ENCODE results near the gene RASSF1.

The RASSF1 gene

GRCh38 chr3:50365842-50366220 is 25.2 kb upstream of the RASSF1 start:
- Histone ChIP-seq H3K4me2 (ENCODE audit: low read length) (peak overlapping the region; percentile 84), H3K9me2 (replicated peaks; ENCODE audit: control insufficient read depth, low read length) (no peaks in the 10 kb centered on the region), H3F3A (ENCODE audit: control insufficient read depth, insufficient read depth) (no peaks in the 10 kb centered on the region), H3K27ac (ENCODE audit: low read depth, low read length) (no peak overlapping the region), H3K9me3 (ENCODE audit: control insufficient read depth, insufficient read depth, low read length) (no peaks in the 10 kb centered on the region), H4K20me1 (ENCODE audit: control insufficient read depth, insufficient read depth, low read depth, low read length) (no peaks in the 10 kb centered on the region), H3K36me3 (ENCODE audit: control insufficient read depth, low read length) (no peaks in the 10 kb centered on the region), H3K4me3 (ENCODE audit: low read length) (peak overlapping the region; percentile 72), H3K4me1 (ENCODE audit: control insufficient read depth, low read length) (peaks cover 10% of the 10 kb centered on the region), H3K79me2 (ENCODE audit: control insufficient read depth, low read length) (no peaks in the 10 kb centered on the region), H3K27me3 (ENCODE audit: control insufficient read depth, low read length) (peaks cover 8% of the 10 kb centered on the region)
- TF ChIP-seq EZH2phosphoT487 (IDR thresholded peaks at IDR 0.05; ENCODE audit: borderline replicate concordance, low read length) (no peak), CTCF (IDR thresholded peaks at IDR 0.05; ENCODE audit: low read depth, low read length, poor library complexity, severe bottlenecking) (no peak)

- peak overlapping the region; percentile 72 for H3K4me3 ChIP-seq (ENCODE audit: low read length)
- H3K36me3 ChIP-seq (ENCODE audit: control insufficient read depth, low read length), result no peaks in the 10 kb centered on the region
- H3K9me3 ChIP-seq (ENCODE audit: control insufficient read depth, insufficient read depth, low read length), result no peaks in the 10 kb centered on the region
- no peak overlapping the region for H3K27ac ChIP-seq (ENCODE audit: low read depth, low read length)
- H3K27me3 ChIP-seq (ENCODE audit: control insufficient read depth, low read length), result peaks cover 8% of the 10 kb centered on the region
- no peaks in the 10 kb centered on the region for H4K20me1 ChIP-seq (ENCODE audit: control insufficient read depth, insufficient read depth, low read depth, low read length)
- TF ChIP-seq CTCF (IDR thresholded peaks at IDR 0.05; ENCODE audit: low read depth, low read length, poor library complexity, severe bottlenecking) (no peak), EZH2phosphoT487 (IDR thresholded peaks at IDR 0.05; ENCODE audit: borderline replicate concordance, low read length) (no peak)
- no peaks in the 10 kb centered on the region for H3F3A ChIP-seq (ENCODE audit: control insufficient read depth, insufficient read depth)
- H3K9me2 ChIP-seq (replicated peaks; ENCODE audit: control insufficient read depth, low read length), result no peaks in the 10 kb centered on the region
- H3K4me1 ChIP-seq (ENCODE audit: control insufficient read depth, low read length), result peaks cover 10% of the 10 kb centered on the region
- H3K79me2 ChIP-seq (ENCODE audit: control insufficient read depth, low read length), result no peaks in the 10 kb centered on the region
- peak overlapping the region; percentile 84 for H3K4me2 ChIP-seq (ENCODE audit: low read length)
These were observed 24.6 kb upstream of the RASSF1 start for GRCh38 chr3:50365080-50365841.

- H3K79me2 ChIP-seq (ENCODE audit: control insufficient read depth, low read length), result no peaks in the 10 kb centered on the region
- peaks cover 15% of the 10 kb centered on the region for H3K4me1 ChIP-seq (ENCODE audit: control insufficient read depth, low read length)
- H3K36me3 ChIP-seq (ENCODE audit: control insufficient read depth, low read length), result no peaks in the 10 kb centered on the region
- peak overlapping the region; percentile 84 for H3K4me2 ChIP-seq (ENCODE audit: low read length)
- peaks cover 8% of the 10 kb centered on the region for H3K27me3 ChIP-seq (ENCODE audit: control insufficient read depth, low read length)
- no peak for TF ChIP-seq CTCF (IDR thresholded peaks at IDR 0.05; ENCODE audit: low read depth, low read length, poor library complexity, severe bottlenecking)
- no peaks in the 10 kb centered on the region for H3K9me2 ChIP-seq (replicated peaks; ENCODE audit: control insufficient read depth, low read length)
- H3F3A ChIP-seq (ENCODE audit: control insufficient read depth, insufficient read depth), result no peaks in the 10 kb centered on the region
- H4K20me1 ChIP-seq (ENCODE audit: control insufficient read depth, insufficient read depth, low read depth, low read length), result no peaks in the 10 kb centered on the region
- peak overlapping the region; percentile 72 for H3K4me3 ChIP-seq (ENCODE audit: low read length)
- no peak overlapping the region for H3K27ac ChIP-seq (ENCODE audit: low read depth, low read length)
- no peaks in the 10 kb centered on the region for H3K9me3 ChIP-seq (ENCODE audit: control insufficient read depth, insufficient read depth, low read length)
These were observed 24.0 kb upstream of the RASSF1 start for GRCh38 chr3:50364573-50365079.
